HG03520 (cell line): Measurements from ENCODE around the gene OSBPL7.

Experiments
- ATAC-seq: cut with Tn5 transposase; IDR thresholded peaks from one replicate; pipeline ENCODE4 v1.9.1; 2021; ENCODE audit warnings: mild to moderate bottlenecking, moderate library complexity; ENCODE audit not compliant: unreplicated experiment

OSBPL7 gene

GRCh38 chr17:47807421-47807820, 14.2 kb downstream of the OSBPL7 start:
- ATAC-seq, result no peak

DNA sequence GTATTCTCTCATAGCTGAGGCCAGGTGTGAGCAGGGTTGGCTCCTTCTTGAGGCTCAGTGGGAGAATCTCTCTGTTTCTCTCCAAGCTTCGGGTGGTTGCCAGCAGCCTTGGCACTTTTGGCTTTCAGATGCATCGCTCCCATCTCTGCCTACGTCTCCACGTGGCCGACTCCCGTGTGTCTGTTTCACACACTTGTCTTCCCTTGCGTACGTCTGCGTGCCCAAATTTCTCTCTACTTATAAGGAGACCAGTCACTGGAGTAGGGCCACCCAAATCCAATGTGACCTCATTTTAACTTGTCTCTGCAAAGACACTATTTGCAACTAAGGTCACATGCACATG, 14.7 kb downstream of the OSBPL7 start:
- ATAC-seq, result no peak

- ATAC-seq, result no peak
Measured at GRCh38 chr17:47806026-47806912, 15.3 kb downstream of the OSBPL7 start.

DNA sequence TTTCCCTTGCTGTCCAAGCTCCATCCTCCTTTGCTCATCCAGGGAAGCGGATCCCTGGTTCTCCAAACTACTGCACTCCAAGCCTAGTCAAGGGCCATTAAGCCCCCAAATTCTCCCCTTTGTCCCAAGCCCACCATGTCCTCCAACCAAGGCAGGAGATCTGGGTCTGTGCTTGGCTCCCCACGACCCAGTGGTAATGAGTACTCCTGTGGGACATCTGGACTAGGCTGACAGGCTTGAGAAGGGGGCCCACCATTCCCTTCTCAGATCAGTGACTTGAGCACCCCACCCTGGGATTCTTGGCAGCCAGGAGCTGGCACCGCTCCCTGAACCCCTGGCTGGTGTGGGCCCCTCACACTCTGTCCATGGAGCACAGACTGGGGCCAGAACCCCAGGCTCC, 17.1 kb downstream of the OSBPL7 start:
- ATAC-seq, result no peak

GRCh38 chr17:47803751-47804150, 17.8 kb downstream of the OSBPL7 start:
- no peak for ATAC-seq

GRCh38 chr17:47803201-47803600, 18.4 kb downstream of the OSBPL7 start:
- no peak for ATAC-seq

- no peak for ATAC-seq
Measured at GRCh38 chr17:47802341-47803022, 19.1 kb downstream of the OSBPL7 start.

DNA sequence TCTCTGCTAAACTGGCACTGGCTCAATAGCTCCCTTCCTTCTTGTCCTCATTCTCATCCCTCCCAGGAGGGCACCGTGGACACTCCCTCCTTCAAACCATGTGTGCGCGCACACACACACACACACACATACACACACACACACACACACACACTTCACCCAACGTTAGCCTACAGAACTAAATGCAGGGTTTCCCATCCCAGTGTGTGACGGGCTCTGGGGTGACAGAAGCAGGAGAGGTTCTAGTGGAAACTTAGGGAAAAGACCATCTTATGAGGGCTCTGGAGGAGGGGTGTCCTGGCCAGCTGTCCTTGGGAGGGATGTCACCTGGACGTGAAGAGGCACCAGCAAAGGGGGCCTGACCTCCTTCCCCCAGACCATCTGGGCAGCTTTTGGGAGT, 19.7 kb downstream of the OSBPL7 start:
- ATAC-seq, result no peak

DNA sequence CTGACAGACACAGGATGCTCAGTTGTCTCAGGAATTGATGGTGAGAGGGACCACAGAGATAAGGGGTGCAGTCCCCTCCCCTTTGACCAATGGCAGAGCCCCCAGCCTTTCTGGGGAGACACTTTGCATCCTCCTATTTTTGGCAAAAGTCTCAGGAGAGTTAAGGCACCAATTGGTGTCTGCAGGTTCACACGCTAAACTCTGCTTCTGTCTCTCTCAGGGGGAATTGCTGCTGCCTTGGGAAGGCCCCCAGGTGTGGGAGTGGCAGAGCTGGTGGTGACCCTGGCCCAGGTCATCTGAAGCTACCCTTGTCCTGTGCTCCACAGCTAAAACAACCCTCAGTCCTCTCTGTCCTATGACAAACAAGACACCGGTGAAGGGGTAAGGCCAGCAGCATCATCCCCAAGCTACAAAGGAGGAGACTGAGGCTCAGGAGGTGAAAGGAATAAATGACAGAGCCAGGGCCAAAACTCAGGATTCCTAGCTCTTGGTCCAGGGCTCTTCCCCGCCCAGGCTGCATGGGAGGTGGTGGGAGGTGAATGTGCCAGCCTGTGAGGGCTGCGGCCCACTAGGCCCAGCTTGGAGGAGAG, 20.3 kb downstream of the OSBPL7 start:
- ATAC-seq, result no peak

DNA sequence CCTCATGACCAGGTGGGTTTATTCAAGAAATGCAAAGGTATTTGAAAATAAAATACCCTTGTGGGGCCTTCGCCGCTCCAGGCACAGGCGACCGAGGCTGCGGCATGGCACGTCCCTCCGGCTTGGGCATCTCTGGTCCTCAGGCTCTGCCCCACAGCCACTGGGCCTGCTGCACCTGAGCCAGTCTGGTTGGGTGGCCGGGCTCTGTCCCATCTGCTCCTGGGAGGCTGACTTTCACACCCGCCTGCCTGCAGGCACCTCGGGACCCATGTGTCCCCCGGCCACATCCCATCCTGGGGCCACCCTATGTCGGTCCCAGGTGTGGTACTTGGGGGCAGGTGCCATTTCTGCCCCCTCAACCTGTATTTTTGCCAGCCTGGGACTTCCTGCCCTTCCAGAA, 20.9 kb downstream of the OSBPL7 start:
- no peak for ATAC-seq

- no peak for ATAC-seq
Measured at GRCh38 chr17:47797797-47798196, 23.8 kb downstream of the OSBPL7 start.

- ATAC-seq, result no peak
Measured at GRCh38 chr17:47792979-47793378, 28.6 kb downstream of the OSBPL7 start.

DNA sequence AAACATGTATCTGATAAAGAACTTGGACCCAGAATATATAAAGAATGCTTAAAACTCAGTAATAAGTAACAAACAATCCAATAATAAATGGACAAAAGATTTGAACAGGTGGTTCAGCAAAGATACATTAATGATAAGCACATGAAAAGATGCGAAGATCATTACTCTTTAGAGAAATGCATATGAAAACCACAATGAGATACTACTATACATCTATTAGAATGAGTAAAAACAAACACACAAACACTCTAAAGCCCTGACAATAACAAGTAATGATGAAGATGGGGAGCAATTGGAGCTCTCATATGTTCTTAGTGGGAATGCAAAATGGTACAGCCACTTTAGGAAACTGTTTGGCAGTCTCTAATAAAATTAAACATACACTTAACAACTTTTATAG, 29.1 kb downstream of the OSBPL7 start:
- ATAC-seq, result no peak

- no peak for ATAC-seq
Measured at GRCh38 chr17:47791025-47791424, 30.6 kb downstream of the OSBPL7 start.

DNA sequence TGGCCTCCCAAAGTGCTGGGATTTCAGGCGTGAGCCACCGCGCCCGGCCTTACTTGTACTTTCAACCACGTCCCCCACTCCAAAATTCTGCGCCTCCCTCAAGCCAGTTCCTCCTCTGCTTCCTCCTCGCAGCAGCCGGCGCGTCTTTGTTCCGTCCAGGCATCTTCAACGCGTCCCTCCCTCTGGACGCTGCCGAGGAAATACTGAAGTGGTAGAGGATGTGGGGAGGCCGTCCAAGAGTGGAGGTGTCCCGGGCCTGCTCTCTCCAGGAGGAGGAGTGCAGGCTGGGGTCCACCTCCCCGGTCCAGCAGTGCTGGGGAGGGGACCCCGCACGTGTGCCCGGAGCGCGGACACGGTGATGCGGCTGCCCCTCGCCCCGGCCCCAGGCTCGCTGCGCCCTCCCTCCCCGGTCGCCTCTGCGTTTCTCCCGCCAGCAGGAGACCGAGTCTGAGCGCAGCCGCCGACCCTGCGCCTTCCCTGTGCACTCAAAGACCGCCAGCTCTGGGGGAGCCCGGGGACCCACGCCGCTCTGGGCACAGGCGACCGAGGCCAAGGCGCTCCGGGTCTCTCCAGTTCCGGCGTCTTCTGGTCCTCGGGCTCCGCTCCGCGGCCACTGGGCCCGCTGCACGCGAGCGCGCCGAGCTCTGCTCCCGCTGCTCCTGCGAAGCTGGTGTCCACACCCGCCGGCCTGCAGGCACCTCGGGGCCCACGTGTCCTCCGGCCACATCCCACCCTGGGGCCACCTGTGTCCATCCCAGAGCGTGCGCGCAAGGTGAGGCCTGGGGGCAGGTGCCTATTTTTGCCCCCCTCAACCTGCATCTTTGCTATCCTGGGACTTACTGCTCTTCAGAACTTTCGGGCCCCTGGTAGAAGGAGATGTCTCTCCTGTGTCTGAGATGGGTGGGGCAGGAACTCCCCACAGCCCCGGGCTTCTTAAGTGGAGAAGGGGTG, 31.7 kb downstream of the OSBPL7 start:
- ATAC-seq, result no peak

GRCh38 chr17:47785538-47786123, 36.0 kb downstream of the OSBPL7 start:
- no peak for ATAC-seq

- ATAC-seq, result no peak
Measured at GRCh38 chr17:47781397-47781796, 40.2 kb downstream of the OSBPL7 start.

DNA sequence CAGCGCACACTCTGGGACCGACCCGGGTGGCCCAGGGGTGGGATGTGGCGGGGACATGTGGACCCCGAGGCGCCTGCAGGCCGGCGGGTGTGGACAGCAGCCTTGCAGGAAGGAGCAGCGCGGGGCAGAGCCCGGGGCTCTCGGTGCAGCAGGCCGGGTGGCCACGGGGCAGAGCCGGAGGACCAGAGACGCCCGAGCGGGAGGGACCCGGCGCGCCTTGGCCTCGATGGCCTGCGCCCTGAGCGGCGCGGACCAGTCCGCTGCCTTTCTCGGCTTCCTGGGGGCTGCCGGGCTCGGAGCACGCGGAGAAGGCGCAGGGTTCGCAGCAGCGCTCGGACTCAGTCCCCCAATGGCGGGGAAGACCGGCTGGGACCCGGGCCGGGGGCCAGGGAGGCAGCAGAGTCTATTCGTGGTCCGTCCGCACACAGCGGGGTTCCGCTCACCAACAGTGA, 43.4 kb downstream of the OSBPL7 start:
- no peak for ATAC-seq

DNA sequence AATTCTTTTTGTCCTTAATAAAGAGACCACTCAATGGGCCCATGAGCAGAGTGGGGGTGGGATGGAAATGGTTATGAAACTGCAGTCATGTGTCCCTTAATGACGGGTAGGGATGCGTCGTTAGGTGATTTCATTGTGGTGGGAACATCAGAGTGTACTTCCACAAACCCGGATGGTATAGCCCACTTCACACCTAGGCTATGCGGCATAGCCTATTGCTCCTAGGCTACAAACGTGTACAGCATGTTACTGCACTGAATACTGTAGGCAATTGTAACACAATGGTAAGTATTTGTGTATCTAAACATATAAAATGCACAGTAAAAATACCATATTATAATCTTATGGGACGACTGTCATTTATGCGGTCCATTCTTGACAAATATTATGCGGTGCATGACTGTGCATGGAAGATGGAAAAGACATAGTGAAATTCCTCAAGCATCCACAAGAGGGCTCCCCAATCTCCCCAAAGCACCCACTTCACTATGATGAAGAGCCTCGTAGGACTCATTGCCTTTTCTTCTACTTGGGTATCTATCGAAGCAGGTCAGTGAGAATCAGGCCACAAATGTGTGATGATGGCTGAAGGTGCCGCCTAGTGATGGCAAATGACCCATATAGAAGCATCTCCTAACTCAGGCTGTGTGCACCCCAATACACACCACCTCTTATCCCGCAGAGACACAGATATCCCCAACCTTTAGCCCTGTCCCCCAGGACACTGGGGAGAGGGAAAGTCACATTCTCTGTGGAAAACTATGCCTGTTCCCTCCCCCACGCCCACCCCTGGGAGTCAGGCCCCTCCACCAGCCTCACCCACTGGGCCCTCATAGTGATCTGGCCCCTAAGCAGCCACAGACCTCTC, 45.0 kb downstream of the OSBPL7 start:
- ATAC-seq, result no peak
